ENCODE measurements around the gene TCP11. TPM values are rescaled to one million over a fixed set of nuclear protein-coding genes. Genes with fewer than 3 reads are reported as not detected.

The TCP11 gene
- total RNA-seq, 1 experiment from 2014 or later, result not detected

DNA sequence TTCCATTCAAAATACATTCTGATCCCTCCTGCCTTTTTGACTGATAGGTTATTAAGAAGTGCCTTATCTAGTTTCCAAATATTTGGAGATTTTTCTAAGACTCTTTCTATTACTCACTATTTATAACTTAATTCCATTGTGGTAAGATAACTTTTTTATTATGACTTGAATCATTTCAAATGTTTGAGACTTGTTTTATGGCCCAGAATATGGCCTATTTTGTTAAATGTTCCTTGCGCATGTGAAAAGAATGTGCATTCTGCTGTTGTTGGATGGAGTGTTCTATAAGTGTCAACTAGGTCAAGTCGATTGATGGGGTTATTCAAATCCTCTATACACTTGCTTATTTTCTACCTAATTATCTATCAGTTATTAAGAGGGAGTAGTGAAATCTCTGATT is 13.1 kb upstream of the TCP11 start:
- Histone ChIP-seq H3K18ac (ENCODE audit: insufficient read length, low read depth, low read length) (no peak overlapping the region), H2BK20ac (ENCODE audit: low read depth, low read length, poor library complexity, severe bottlenecking) (no peak overlapping the region), H3K14ac (ENCODE audit: insufficient read depth, low read length) (no peak overlapping the region), H2BK15ac (ENCODE audit: low read depth, low read length) (no peak overlapping the region), H2BK5ac (ENCODE audit: insufficient read length, low read length) (no peak overlapping the region), H2AK5ac (ENCODE audit: insufficient read length, low read length) (no peak overlapping the region), H3K56ac (ENCODE audit: insufficient read length, low read depth, low read length) (no peak overlapping the region), H3K23me2 (ENCODE audit: insufficient read length, low read depth, low read length, poor library complexity, severe bottlenecking) (no peaks in the 10 kb centered on the region), H4K5ac (ENCODE audit: insufficient read length, low read depth, low read length) (no peak overlapping the region), H3K27me3 (ENCODE audit: insufficient read depth, low read length) (no peaks in the 10 kb centered on the region; the same call in 1 of the 2 replicates), H3K9me3 (ENCODE audit: control insufficient read depth, low read depth, low read length) (no peaks in the 10 kb centered on the region), H3K4ac (ENCODE audit: low read depth, low read length) (no peak overlapping the region), H3K79me2 (ENCODE audit: insufficient read depth, low read length) (no peaks in the 10 kb centered on the region), H3K4me2 (ENCODE audit: insufficient read depth, insufficient read length, low read length) (no peak overlapping the region), H2BK12ac (ENCODE audit: insufficient read length, low read depth, low read length) (no peak overlapping the region), H4K8ac (replicated peaks; ENCODE audit: insufficient read length, low read depth, low read length) (no peak overlapping the region), H2BK120ac (ENCODE audit: low read depth, low read length, poor library complexity, severe bottlenecking) (no peak overlapping the region), H2AFZ (ENCODE audit: low read length) (no peak overlapping the region), H3T11ph (ENCODE audit: low read length) (no peak overlapping the region), H3K79me1 (ENCODE audit: insufficient read depth, low read depth, low read length, poor library complexity, severe bottlenecking) (no peaks in the 10 kb centered on the region), H3K4me1 (ENCODE audit: insufficient read depth, low read length) (no peaks in the 10 kb centered on the region), H3K9ac (ENCODE audit: extremely low read depth, insufficient read length, low read length) (no peak overlapping the region), H3K23ac (ENCODE audit: insufficient read length, low read depth, low read length) (no peak overlapping the region), H4K91ac (ENCODE audit: insufficient read length, low read depth, low read length) (no peak overlapping the region), H3K27ac (ENCODE audit: insufficient read length, low read depth, low read length) (no peak overlapping the region), H4K20me1 (ENCODE audit: control insufficient read depth, insufficient read depth, insufficient read length) (no peaks in the 10 kb centered on the region)
- DNase-seq, result no peak
- no peak overlapping the region for H3K4me3 Mint-ChIP-seq
- TF ChIP-seq, protein P1, sequence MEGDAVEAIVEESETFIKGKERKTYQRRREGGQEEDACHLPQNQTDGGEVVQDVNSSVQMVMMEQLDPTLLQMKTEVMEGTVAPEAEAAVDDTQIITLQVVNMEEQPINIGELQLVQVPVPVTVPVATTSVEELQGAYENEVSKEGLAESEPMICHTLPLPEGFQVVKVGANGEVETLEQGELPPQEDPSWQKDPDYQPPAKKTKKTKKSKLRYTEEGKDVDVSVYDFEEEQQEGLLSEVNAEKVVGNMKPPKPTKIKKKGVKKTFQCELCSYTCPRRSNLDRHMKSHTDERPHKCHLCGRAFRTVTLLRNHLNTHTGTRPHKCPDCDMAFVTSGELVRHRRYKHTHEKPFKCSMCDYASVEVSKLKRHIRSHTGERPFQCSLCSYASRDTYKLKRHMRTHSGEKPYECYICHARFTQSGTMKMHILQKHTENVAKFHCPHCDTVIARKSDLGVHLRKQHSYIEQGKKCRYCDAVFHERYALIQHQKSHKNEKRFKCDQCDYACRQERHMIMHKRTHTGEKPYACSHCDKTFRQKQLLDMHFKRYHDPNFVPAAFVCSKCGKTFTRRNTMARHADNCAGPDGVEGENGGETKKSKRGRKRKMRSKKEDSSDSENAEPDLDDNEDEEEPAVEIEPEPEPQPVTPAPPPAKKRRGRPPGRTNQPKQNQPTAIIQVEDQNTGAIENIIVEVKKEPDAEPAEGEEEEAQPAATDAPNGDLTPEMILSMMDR (conservative IDR thresholded peaks at IDR 0.05), result no peak
- no CpG with 5 or more reads among the region's 2 CpGs for WGBS (ENCODE audit: extremely low coverage, insufficient read length, low lambda C conversion rate)
- peaks cover under 1% of the 10 kb centered on the region in 2 experiments; a peak in 2 of 4 replicates for H3K4me1 Mint-ChIP-seq
- peaks cover 38% of the 10 kb centered on the region for H3K27me3 Mint-ChIP-seq (ENCODE audit: low read depth)
- H3K36me3 Mint-ChIP-seq (ENCODE audit: insufficient read depth in 1 of 3, low read depth in 3 of 3), result no peaks in the 10 kb centered on the region
- no peaks in the 10 kb centered on the region for H3K9me3 Mint-ChIP-seq
- no peak overlapping the region for H3K27ac Mint-ChIP-seq
